Keratinocyte (primary cell): Measurements from ENCODE around the gene ENTREP1.

Experiments used
- EZH2 ChIP-seq: IDR thresholded peaks from one replicate; pipeline ENCODE4 v1.6.1; 2012; ENCODE audit warnings: inconsistent platforms, mild to moderate bottlenecking, low read length, moderate library complexity
- TF ChIP-seq, protein P1 (sequence below), 3 experiments: IDR thresholded peaks in 1 of 3; conservative IDR thresholded peaks in 1 of 3; optimal IDR thresholded peaks in 1 of 3; 2 replicates in 2 of 3; 3 replicates in 1 of 3; pipeline versions ENCODE3 to v1.5.1; 2011; ENCODE audit warnings: low read length in 3 of 3, mild to moderate bottlenecking in 3 of 3, moderate library complexity in 2 of 3, control low read depth in 1 of 3, inconsistent platforms in 1 of 3; ENCODE audit not compliant: insufficient read depth in 2 of 3; ENCODE audit errors: extremely low read depth in 1 of 3

DNA sequence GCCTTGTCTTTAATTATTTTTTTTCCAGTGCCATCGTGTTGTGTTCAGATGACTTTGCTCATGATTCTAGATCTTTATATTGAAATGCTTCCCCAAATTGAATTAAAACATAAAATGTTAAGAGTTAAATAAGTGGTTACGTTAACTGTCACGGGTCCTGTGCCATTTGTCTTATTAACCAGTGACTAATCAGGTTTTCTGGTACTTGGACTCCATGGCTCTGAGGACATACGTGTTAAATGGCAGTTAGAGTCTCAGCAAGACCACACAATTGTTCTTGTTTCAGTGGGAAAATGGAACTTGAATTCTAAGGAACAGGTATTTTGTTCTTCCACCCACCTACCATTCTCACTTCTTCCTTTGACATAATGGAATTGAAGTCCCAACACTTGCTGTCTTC is 32.8 kb downstream of the ENTREP1 start:
- TF ChIP-seq, protein P1, sequence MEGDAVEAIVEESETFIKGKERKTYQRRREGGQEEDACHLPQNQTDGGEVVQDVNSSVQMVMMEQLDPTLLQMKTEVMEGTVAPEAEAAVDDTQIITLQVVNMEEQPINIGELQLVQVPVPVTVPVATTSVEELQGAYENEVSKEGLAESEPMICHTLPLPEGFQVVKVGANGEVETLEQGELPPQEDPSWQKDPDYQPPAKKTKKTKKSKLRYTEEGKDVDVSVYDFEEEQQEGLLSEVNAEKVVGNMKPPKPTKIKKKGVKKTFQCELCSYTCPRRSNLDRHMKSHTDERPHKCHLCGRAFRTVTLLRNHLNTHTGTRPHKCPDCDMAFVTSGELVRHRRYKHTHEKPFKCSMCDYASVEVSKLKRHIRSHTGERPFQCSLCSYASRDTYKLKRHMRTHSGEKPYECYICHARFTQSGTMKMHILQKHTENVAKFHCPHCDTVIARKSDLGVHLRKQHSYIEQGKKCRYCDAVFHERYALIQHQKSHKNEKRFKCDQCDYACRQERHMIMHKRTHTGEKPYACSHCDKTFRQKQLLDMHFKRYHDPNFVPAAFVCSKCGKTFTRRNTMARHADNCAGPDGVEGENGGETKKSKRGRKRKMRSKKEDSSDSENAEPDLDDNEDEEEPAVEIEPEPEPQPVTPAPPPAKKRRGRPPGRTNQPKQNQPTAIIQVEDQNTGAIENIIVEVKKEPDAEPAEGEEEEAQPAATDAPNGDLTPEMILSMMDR (optimal IDR thresholded peaks at IDR 0.05 in 1 of 3, IDR thresholded peaks at IDR 0.05 in 1 of 3, conservative IDR thresholded peaks at IDR 0.05 in 1 of 3; ENCODE audit: extremely low read depth in 1 of 3, insufficient read depth in 2 of 3, low read length in 3 of 3): no peak
- no peak for TF ChIP-seq EZH2
